ENCODE data around the gene SPDYE8.
"Not testable (repeated sequence)": the region's sequence is repeated elsewhere in the genome, so short reads cannot be mapped to it uniquely, and the experiment has no call there.

The SPDYE8 gene, protein sequence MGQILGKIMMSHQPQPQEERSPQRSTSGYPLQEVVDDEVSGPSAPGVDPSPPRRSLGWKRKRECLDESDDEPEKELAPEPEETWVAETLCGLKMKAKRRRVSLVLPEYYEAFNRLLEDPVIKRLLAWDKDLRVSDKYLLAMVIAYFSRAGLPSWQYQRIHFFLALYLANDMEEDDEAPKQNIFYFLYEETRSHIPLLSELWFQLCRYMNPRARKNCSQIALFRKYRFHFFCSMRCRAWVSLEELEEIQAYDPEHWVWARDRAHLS

GRCh38 chr7:73029666-73030065, at the start of gene SPDYE8:
Gene SPDYE8, minus strand, starts transcription at chr7:73029766. Its CDS starts 1,800 bp downstream, at chr7:73027966.
- not testable (repeated sequence) for DNase-seq (ENCODE audit: low spot score)

GRCh38 chr7:73057811-73058210, 28.2 kb upstream of the SPDYE8 start, which contains the start of gene SPDYE11:
Gene SPDYE11, minus strand, starts transcription at chr7:73057911. Its CDS starts 1,800 bp downstream, at chr7:73056111.
- DNase-seq (ENCODE audit: low spot score), result not testable (repeated sequence)

DNA sequence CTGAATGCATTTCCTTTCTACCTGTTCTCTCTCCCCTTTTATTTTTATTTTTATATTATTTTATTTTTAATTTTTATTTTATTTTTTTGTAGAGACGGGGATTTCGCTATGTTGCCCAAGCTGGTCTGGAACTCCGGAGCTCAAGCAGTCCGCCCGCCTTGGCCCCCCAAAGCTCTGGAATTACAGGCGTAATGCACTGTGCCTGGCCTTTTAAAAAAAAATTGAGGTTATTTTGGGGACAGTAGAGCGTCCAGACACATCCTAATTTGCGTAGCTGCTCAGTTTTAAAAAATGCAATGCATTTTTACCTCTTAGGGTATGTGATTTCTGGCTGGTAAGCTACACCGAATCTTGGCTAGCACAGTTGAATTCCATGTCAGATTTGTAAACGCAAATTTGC, 23.1 kb downstream of the SPDYE8 start:
- not testable (repeated sequence) for DNase-seq (ENCODE audit: low spot score)

DNA sequence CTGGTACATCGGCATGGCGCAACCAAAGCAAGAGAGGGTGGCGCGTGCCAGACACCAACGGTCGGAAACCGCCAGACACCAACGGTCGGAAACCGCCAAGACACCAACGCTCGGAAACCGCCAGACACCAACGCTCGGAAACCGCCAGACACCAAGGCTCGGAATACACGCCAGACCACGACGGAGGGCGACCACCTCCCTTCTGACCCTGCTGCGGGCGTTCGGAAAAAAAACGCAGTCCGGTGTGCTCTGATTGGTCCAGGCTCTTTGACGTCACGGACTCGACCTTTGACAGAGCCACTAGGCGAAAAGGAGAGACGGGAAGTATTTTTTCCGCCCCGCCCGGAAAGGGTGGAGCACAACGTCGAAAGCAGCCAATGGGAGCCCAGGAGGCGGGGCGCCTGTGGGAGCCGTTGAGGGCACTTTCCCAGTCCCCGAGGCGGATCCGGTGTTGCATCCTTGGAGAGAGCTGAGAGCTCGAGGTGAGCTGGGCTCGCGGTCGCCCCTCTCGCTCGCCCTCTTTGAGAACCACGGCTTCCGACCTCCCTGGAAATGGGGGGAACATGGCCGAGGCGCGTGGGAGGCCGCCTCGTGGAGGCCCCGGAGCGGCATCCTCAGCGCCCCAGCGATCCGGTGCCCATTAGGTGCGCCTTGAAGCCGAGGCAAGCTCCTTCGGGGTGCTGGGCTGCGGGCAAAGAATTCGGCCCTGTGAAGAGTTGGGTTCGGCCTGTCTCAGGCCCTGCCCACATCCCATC, 23.7 kb downstream of the SPDYE8 start:
- peak; percentile 97 for DNase-seq (ENCODE audit: low spot score)

DNA sequence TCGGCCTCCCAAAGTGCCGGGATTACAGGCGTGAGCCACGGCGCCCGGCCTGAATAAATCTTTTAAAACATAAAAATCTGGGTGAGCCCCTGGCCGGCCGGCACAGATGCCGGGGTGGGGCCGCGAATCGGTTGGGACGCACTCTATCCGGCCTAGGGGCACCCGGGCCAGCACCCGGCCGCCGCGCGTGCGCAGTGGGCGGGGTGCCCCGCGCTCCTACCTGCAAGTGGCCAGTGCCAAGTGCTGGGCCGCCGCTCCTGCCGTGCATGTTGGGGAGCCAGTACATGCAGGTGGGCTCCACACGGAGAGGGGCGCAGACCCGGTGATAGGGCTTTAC, 24.2 kb downstream of the SPDYE8 start:
- DNase-seq (ENCODE audit: low spot score), result peak; percentile 75

GRCh38 chr7:72997887-72998468, 31.6 kb downstream of the SPDYE8 start:
- DNase-seq (ENCODE audit: low spot score), result not testable (repeated sequence)

GRCh38 chr7:72997447-72997846, 32.1 kb downstream of the SPDYE8 start:
- not testable (repeated sequence) for DNase-seq (ENCODE audit: low spot score)

GRCh38 chr7:72995484-72995883, 34.1 kb downstream of the SPDYE8 start:
- DNase-seq (ENCODE audit: low spot score), result not testable (repeated sequence)

GRCh38 chr7:72990146-72990913, 39.2 kb downstream of the SPDYE8 start:
- not testable (repeated sequence) for DNase-seq (ENCODE audit: low spot score)

- not testable (repeated sequence) for DNase-seq (ENCODE audit: low spot score)
These were observed 47.5 kb downstream of the SPDYE8 start for GRCh38 chr7:72982084-72982483.

DNA sequence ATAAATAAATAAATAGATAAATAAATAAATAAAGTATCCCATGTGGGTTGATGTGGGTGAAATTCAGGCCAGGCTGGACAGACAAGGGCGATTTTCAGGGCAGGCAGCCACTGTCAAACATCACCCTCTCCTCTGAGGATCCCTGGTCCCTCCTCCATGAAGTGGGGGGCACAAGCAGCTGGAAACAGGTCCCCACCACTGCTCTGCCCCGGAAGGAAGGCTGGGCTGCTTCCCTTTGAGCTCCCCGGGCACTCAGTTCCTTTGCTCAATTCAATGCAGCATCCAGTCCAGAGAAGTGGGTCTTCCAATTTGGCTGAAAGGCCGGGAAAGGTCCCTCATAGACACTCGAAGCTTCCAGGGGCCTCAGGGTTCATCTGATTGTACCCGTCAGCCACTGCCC, 49.2 kb downstream of the SPDYE8 start:
- not testable (repeated sequence) for DNase-seq (ENCODE audit: low spot score)

- DNase-seq (ENCODE audit: low spot score), result not testable (repeated sequence)
These were observed 53.1 kb downstream of the SPDYE8 start for GRCh38 chr7:72976434-72976833.

DNA sequence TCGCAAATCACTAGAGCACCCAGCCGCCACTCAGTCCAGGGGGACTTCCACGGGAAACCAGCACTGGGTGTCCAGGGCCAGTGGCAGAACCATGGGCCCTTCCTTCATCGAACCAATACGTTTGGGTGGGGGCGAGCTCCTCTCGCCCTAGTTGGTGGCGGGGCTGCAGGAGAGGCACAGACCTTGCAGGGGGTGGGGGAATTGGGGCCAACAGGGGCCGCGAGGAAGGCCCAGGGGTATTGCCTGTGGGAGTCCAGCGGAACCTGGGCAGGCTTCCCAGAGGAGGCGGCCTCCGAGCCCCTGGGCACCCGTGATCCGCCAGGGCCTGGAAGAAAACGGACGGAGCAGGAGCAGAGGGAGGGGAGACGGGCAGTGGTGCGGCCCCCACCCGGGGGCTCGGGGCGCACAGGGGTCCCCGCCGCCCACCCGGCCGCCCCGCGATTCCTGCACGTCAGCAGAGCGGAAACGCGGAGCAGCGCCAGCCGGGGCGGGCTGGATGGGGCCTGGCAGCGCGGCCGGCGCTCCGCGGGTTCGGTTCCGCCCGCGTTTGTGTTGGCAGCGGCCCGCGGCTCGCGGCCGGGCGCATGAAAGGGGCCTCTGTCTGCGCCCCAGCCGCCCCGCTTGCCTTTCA, 53.8 kb downstream of the SPDYE8 start:
- not testable (repeated sequence) for DNase-seq (ENCODE audit: low spot score)

DNA sequence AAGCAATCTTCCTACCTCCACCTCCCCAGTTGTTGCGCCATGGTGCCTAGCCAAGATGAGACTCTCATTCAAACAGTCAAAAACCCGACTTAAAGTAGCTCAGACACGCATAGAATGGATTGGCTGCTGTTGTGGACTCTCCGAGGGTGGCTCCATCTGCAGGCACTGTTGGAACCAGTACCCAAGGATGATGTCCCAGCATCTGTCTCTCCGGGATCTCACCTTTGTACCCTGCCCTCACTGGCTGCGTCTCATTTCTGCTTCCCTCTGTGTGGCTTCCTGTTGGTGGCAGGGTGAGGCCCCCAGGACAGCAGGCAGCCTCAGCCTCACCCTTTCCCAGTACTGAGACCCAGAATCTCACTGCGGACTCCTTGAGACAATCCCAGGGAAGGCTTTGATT, 54.8 kb downstream of the SPDYE8 start:
- DNase-seq (ENCODE audit: low spot score), result not testable (repeated sequence)

GRCh38 chr7:72971505-72971904, 58.1 kb downstream of the SPDYE8 start:
- DNase-seq (ENCODE audit: low spot score), result not testable (repeated sequence)

Measured in activated CD4-positive, alpha-beta T cell treated with anti-CD3 and anti-CD28 coated beads, Interleukin-2, Interleukin-4, amounts not matched to agents 100 ng/mL and 50 ng/mL, durations not matched to agents 16 hours and 8 hours (primary cell).